Measurements from ENCODE around the gene CELF2. TPM values are rescaled to one million over a fixed set of nuclear protein-coding genes. Genes with fewer than 3 reads are reported as not detected.

The CELF2 gene
- total RNA-seq, 1 experiment from 2014 or later, result 28.7 TPM

DNA sequence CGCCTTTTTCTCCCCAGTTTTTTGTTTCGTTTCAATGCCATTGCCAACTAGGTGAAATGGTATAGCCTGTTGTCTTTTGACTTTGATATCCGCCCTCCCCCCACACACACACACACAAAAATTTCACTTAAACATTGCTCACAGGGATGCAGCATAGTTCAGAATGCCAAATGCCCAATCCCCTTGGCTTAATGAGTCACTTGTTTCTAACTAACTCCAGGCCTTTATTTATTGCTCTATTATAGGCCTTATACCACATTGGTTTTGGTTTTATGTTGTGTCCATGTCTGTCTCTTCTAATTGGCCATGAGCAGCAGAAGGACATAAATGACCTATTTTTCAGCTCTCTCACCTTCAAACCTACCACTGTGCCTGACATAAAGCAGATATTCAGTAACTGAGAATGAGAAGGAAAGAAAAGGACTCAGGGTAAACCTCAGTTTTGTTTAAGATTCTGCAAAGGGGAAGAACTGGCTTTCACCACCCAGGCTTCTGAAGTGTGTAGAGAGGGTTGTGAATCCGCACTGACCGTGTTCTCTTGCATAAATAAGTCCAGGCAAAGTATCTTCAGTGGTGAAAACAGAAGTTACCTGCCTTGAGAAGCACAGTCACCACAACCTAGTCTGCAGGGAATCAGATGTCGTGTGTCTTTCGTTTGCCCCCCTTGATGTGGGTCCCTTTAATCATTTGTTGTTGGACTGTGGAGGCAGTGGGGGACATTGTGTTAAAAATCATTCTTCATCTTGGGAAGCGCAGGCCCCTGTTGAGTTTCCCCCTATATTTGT lies 139.8 kb downstream of the CELF2 start:
- peaks cover 9 to 17% (median 13%) of the 10 kb centered on the region in 3 experiments; a peak in 6 of 7 replicates for H3K36me3 Mint-ChIP-seq (ENCODE audit: insufficient read depth in 1 of 3, low read depth in 3 of 3)
- Histone ChIP-seq H3K4ac (ENCODE audit: low read depth, low read length) (no peak overlapping the region), H3K18ac (ENCODE audit: insufficient read length, low read depth, low read length) (no peak overlapping the region), H4K5ac (ENCODE audit: insufficient read length, low read depth, low read length) (no peak overlapping the region), H2BK20ac (ENCODE audit: low read depth, low read length, poor library complexity, severe bottlenecking) (no peak overlapping the region), H2AK5ac (ENCODE audit: insufficient read length, low read length) (no peak overlapping the region), H3K79me1 (ENCODE audit: insufficient read depth, low read depth, low read length, poor library complexity, severe bottlenecking) (no peaks in the 10 kb centered on the region), H3K27ac (ENCODE audit: insufficient read length, low read depth, low read length) (no peak overlapping the region), H4K20me1 (ENCODE audit: control insufficient read depth, insufficient read depth, insufficient read length) (no peaks in the 10 kb centered on the region), H2BK5ac (ENCODE audit: insufficient read length, low read length) (no peak overlapping the region), H4K8ac (replicated peaks; ENCODE audit: insufficient read length, low read depth, low read length) (no peak overlapping the region), H2AFZ (ENCODE audit: low read length) (no peak overlapping the region), H3K14ac (ENCODE audit: insufficient read depth, low read length) (no peak overlapping the region), H3T11ph (ENCODE audit: low read length) (no peak overlapping the region), H3K79me2 (ENCODE audit: insufficient read depth, low read length) (peaks cover 1% of the 10 kb centered on the region; the same call in 1 of the 2 replicates), H3K23me2 (ENCODE audit: insufficient read length, low read depth, low read length, poor library complexity, severe bottlenecking) (no peaks in the 10 kb centered on the region), H3K4me2 (ENCODE audit: insufficient read depth, insufficient read length, low read length) (no peak overlapping the region), H3K9me3 (ENCODE audit: control insufficient read depth, low read depth, low read length) (peaks cover 5% of the 10 kb centered on the region), H2BK15ac (ENCODE audit: low read depth, low read length) (no peak overlapping the region), H3K4me1 (ENCODE audit: insufficient read depth, low read length) (peaks cover 8% of the 10 kb centered on the region; the same call in 1 of the 2 replicates), H3K56ac (ENCODE audit: insufficient read length, low read depth, low read length) (no peak overlapping the region), H3K23ac (ENCODE audit: insufficient read length, low read depth, low read length) (no peak overlapping the region), H2BK120ac (ENCODE audit: low read depth, low read length, poor library complexity, severe bottlenecking) (no peak overlapping the region), H2BK12ac (ENCODE audit: insufficient read length, low read depth, low read length) (no peak overlapping the region), H3K27me3 (ENCODE audit: insufficient read depth, low read length) (no peaks in the 10 kb centered on the region), H4K91ac (ENCODE audit: insufficient read length, low read depth, low read length) (no peak overlapping the region), H3K9ac (ENCODE audit: extremely low read depth, insufficient read length, low read length) (no peak overlapping the region)
- H3K27ac Mint-ChIP-seq, result no peak overlapping the region
- peaks cover 47 to 50% of the 10 kb centered on the region in 2 experiments for H3K4me1 Mint-ChIP-seq
- no peak for DNase-seq
- no CpG with 5 or more reads among the region's 8 CpGs for WGBS (ENCODE audit: extremely low coverage, insufficient read length, low lambda C conversion rate)
- H3K4me3 Mint-ChIP-seq, result no peak overlapping the region
- TF ChIP-seq, protein P1, sequence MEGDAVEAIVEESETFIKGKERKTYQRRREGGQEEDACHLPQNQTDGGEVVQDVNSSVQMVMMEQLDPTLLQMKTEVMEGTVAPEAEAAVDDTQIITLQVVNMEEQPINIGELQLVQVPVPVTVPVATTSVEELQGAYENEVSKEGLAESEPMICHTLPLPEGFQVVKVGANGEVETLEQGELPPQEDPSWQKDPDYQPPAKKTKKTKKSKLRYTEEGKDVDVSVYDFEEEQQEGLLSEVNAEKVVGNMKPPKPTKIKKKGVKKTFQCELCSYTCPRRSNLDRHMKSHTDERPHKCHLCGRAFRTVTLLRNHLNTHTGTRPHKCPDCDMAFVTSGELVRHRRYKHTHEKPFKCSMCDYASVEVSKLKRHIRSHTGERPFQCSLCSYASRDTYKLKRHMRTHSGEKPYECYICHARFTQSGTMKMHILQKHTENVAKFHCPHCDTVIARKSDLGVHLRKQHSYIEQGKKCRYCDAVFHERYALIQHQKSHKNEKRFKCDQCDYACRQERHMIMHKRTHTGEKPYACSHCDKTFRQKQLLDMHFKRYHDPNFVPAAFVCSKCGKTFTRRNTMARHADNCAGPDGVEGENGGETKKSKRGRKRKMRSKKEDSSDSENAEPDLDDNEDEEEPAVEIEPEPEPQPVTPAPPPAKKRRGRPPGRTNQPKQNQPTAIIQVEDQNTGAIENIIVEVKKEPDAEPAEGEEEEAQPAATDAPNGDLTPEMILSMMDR (conservative IDR thresholded peaks at IDR 0.05), result no peak
- peaks cover 13% of the 10 kb centered on the region in 2 experiments for H3K9me3 Mint-ChIP-seq
- no peaks in the 10 kb centered on the region; the same call in 1 of the 2 replicates for H3K27me3 Mint-ChIP-seq (ENCODE audit: low read depth)
